GM19438 (cell line): Measurements from ENCODE around the gene PACS2.

Experiments used
- ATAC-seq: cut with Tn5 transposase; IDR thresholded peaks from one replicate; pipeline ENCODE4 v1.9.1; 2021; ENCODE audit warnings: low read depth; ENCODE audit not compliant: unreplicated experiment

PACS2 gene

GRCh38 chr14:105365681-105366080 lies 51.1 kb downstream of the PACS2 start:
- no peak for ATAC-seq

GRCh38 chr14:105366386-105367074 lies 52.0 kb downstream of the PACS2 start:
- no peak for ATAC-seq

GRCh38 chr14:105367116-105368031 lies 52.8 kb downstream of the PACS2 start:
- ATAC-seq: no peak

- ATAC-seq: no peak
These were observed 53.5 kb downstream of the PACS2 start for GRCh38 chr14:105368032-105368417.

- no peak for ATAC-seq
These were observed 53.9 kb downstream of the PACS2 start for GRCh38 chr14:105368426-105368825.

GRCh38 chr14:105368910-105369652 lies 54.5 kb downstream of the PACS2 start:
- ATAC-seq: no peak

GRCh38 chr14:105369653-105370040 lies 55.1 kb downstream of the PACS2 start:
- ATAC-seq: no peak

- ATAC-seq: no peak
These were observed 59.8 kb downstream of the PACS2 start for GRCh38 chr14:105374389-105374788.

- ATAC-seq: no peak
These were observed 61.1 kb downstream of the PACS2 start for GRCh38 chr14:105375635-105376057.

- no peak for ATAC-seq
These were observed 62.2 kb downstream of the PACS2 start for GRCh38 chr14:105376521-105377440.

GRCh38 chr14:105377555-105378182 lies 63.1 kb downstream of the PACS2 start:
- no peak for ATAC-seq

- no peak for ATAC-seq
These were observed 63.7 kb downstream of the PACS2 start for GRCh38 chr14:105378199-105378598.

GRCh38 chr14:105378873-105379685 lies 64.5 kb downstream of the PACS2 start:
- no peak for ATAC-seq

- no peak for ATAC-seq
These were observed 65.4 kb downstream of the PACS2 start for GRCh38 chr14:105379946-105380345.

- ATAC-seq: no peak
These were observed 66.2 kb downstream of the PACS2 start for GRCh38 chr14:105380756-105381155.

- no peak for ATAC-seq
These were observed 67.1 kb downstream of the PACS2 start for GRCh38 chr14:105381446-105382342.

GRCh38 chr14:105382343-105383082 lies 68.0 kb downstream of the PACS2 start:
- no peak for ATAC-seq
